ENCODE results near the gene DPM2. TPM values are rescaled to one million over a fixed set of nuclear protein-coding genes. Genes with fewer than 3 reads are reported as not detected.

Gene DPM2
- total RNA-seq, 4 donors from 2014 or later: 17.3 to 43.3 (median 35.5) TPM

GRCh38 chr9:127923046-127923445 is 14.6 kb downstream of the DPM2 start:
- H3K4me1 ChIP-seq: peaks cover 14 to 35% of the 10 kb centered on the region in 2 donors
- TF ChIP-seq POLR2A (IDR thresholded peaks at IDR 0.05) (no peak), CTCF (IDR thresholded peaks at IDR 0.05) (no peak)
- intact Hi-C loops (cut with DNase I): loop anchor here (5.0 to 10.0 kb wide), 2 partner anchors 331 to 418 kb away; no protein-coding TSS in a partner anchor
- H3K27ac ChIP-seq: no peak overlapping the region
- H3K4me3 ChIP-seq (replicated peaks in 1 of 3): no peak overlapping the region
- no peaks in the 10 kb centered on the region for H3K9me3 ChIP-seq
- H3K27me3 ChIP-seq: no peaks in the 10 kb centered on the region
- no peaks in the 10 kb centered on the region for H3K36me3 ChIP-seq
- WGBS, 2 donors: 75 to 90% methylated on average over 2 to 6 of the region's 6 CpGs
- no peak for DNase-seq

- no peak for TF ChIP-seq POLR2A (IDR thresholded peaks at IDR 0.05)
- TF ChIP-seq CTCF (IDR thresholded peaks at IDR 0.05): peak; percentile 89 to 96 (median 94)
- H3K9me3 ChIP-seq: no peaks in the 10 kb centered on the region
- no peaks in the 10 kb centered on the region for H3K27me3 ChIP-seq
- H3K27ac ChIP-seq: no peak overlapping the region
- WGBS, 2 donors: 0 to 1% methylated on average over 13 to 20 of the region's 45 CpGs
- peak; percentile 60 to 62 for DNase-seq
- no peaks in the 10 kb centered on the region for H3K36me3 ChIP-seq
- H3K4me1 ChIP-seq: peaks cover 13 to 32% of the 10 kb centered on the region in 2 donors
- H3K4me3 ChIP-seq (replicated peaks in 1 of 3): no peak overlapping the region
- intact Hi-C loops (cut with DNase I): loop anchor here (5.0 to 10.0 kb wide), 2 partner anchors 329 to 417 kb away; no protein-coding TSS in a partner anchor
Observed at GRCh38 chr9:127921557-127922120, 16.0 kb downstream of the DPM2 start.

- no peaks in the 10 kb centered on the region for H3K27me3 ChIP-seq
- TF ChIP-seq POLR2A (IDR thresholded peaks at IDR 0.05) (no peak), CTCF (IDR thresholded peaks at IDR 0.05) (no peak)
- no peak overlapping the region for H3K4me3 ChIP-seq (replicated peaks in 1 of 3)
- H3K9me3 ChIP-seq: no peaks in the 10 kb centered on the region
- no peaks in the 10 kb centered on the region for H3K36me3 ChIP-seq
- no peak overlapping the region for H3K27ac ChIP-seq
- H3K4me1 ChIP-seq: peaks cover 22 to 39% of the 10 kb centered on the region in 2 donors
- intact Hi-C loops (cut with DNase I): loop anchor here (5.0 to 10.0 kb wide), 2 partner anchors 328 to 416 kb away; no protein-coding TSS in a partner anchor
- no peak for DNase-seq
- 88 to 93% methylated on average over 7 of the region's 7 CpGs for WGBS, 2 donors
Observed at GRCh38 chr9:127920794-127921193, 16.9 kb downstream of the DPM2 start.

GRCh38 chr9:127919253-127919815 is 18.3 kb downstream of the DPM2 start:
- no peaks in the 10 kb centered on the region for H3K27me3 ChIP-seq
- no peak for TF ChIP-seq POLR2A (IDR thresholded peaks at IDR 0.05)
- no peak for TF ChIP-seq CTCF (IDR thresholded peaks at IDR 0.05)
- H3K4me3 ChIP-seq (replicated peaks in 1 of 3): no peak overlapping the region
- peaks cover 22 to 46% of the 10 kb centered on the region in 2 donors for H3K4me1 ChIP-seq
- H3K36me3 ChIP-seq: no peaks in the 10 kb centered on the region
- peak overlapping the region in 2 of 3 donors; percentile 50 to 54 for H3K27ac ChIP-seq
- DNase-seq: peak; percentile 70
- H3K9me3 ChIP-seq: no peaks in the 10 kb centered on the region
- intact Hi-C loops (cut with DNase I): loop anchor here (5.0 kb wide), 1 partner anchor 182 kb away; the partner anchor contains the start of gene TOR2A
- 45 to 48% methylated on average over 8 of the region's 8 CpGs for WGBS, 2 donors

Measured in thyroid gland (tissue), 4 donors.